Parathyroid adenoma (tissue), 2 donors: ENCODE results near the gene NRXN2.
"Not testable (repeated sequence)": the region's sequence is repeated elsewhere in the genome, so short reads cannot be mapped to it uniquely, and the experiment has no call there.

Source experiments
- H2AFZ ChIP-seq: fragments of 300-600 bp; sonication (generic); one replicate; pipeline ENCODE4 v1.7.0; 2017; ENCODE audit warnings: antibody characterized with exemption, mild to moderate bottlenecking
- H3K27ac ChIP-seq: fragments of 300-600 bp; sonication (generic); one replicate; pipeline ENCODE4 v1.7.0; 2017
- H3K27me3 ChIP-seq: fragments of 300-600 bp; sonication (generic); one replicate; pipeline ENCODE4 v1.7.0; 2017; ENCODE audit warnings: low read length; ENCODE audit not compliant: control insufficient read depth, insufficient read depth
- H3K36me3 ChIP-seq: fragments of 300-600 bp; sonication (generic); one replicate; pipeline ENCODE4 v1.7.0; 2017; ENCODE audit warnings: low read length; ENCODE audit not compliant: control insufficient read depth, insufficient read depth
- H3K4me1 ChIP-seq: fragments of 300-600 bp; sonication (generic); one replicate; pipeline ENCODE4 v1.7.0; 2017; ENCODE audit warnings: control low read depth
- H3K4me2 ChIP-seq: fragments of 300-600 bp; sonication (generic); one replicate; pipeline ENCODE4 v1.7.0; 2017; ENCODE audit warnings: low read length
- H3K4me3 ChIP-seq: fragments of 300-600 bp; sonication (generic); one replicate; pipeline ENCODE4 v1.7.0; 2017; ENCODE audit warnings: low read depth, low read length
- H3K79me2 ChIP-seq: fragments of 300-600 bp; sonication (generic); one replicate; pipeline ENCODE4 v1.7.0; 2017; ENCODE audit warnings: control low read depth
- H3K9ac ChIP-seq: fragments of 300-600 bp; sonication (generic); one replicate; pipeline ENCODE4 v1.7.0; 2017; ENCODE audit warnings: mild to moderate bottlenecking
- H3K9me3 ChIP-seq: fragments of 300-600 bp; sonication (generic); one replicate; pipeline ENCODE4 v1.7.0; 2017; ENCODE audit warnings: low read length; ENCODE audit not compliant: control insufficient read depth
- TF ChIP-seq, protein P1 (sequence below): fragments of 300-600 bp; sonication (generic); IDR thresholded peaks from one replicate; pipeline ENCODE4 v1.7.0; 2017; ENCODE audit warnings: antibody characterized with exemption, mild to moderate bottlenecking
- donor health status: primary hyperparathyroidism.

NRXN2 gene

GRCh38 chr11:64599698-64600211, 123.2 kb downstream of the NRXN2 start:
- Histone ChIP-seq H2AFZ (no peak overlapping the region), H3K4me1 (no peaks in the 10 kb centered on the region), H3K27ac (no peak overlapping the region), H3K4me3 (no peak overlapping the region), H3K36me3 (no peaks in the 10 kb centered on the region), H3K27me3 (no peaks in the 10 kb centered on the region), H3K9me3 (no peaks in the 10 kb centered on the region), H3K9ac (no peak overlapping the region), H3K79me2 (no peaks in the 10 kb centered on the region), H3K4me2 (no peak overlapping the region)
- TF ChIP-seq, protein P1, sequence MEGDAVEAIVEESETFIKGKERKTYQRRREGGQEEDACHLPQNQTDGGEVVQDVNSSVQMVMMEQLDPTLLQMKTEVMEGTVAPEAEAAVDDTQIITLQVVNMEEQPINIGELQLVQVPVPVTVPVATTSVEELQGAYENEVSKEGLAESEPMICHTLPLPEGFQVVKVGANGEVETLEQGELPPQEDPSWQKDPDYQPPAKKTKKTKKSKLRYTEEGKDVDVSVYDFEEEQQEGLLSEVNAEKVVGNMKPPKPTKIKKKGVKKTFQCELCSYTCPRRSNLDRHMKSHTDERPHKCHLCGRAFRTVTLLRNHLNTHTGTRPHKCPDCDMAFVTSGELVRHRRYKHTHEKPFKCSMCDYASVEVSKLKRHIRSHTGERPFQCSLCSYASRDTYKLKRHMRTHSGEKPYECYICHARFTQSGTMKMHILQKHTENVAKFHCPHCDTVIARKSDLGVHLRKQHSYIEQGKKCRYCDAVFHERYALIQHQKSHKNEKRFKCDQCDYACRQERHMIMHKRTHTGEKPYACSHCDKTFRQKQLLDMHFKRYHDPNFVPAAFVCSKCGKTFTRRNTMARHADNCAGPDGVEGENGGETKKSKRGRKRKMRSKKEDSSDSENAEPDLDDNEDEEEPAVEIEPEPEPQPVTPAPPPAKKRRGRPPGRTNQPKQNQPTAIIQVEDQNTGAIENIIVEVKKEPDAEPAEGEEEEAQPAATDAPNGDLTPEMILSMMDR = no peak

GRCh38 chr11:64598797-64599697, 124.0 kb downstream of the NRXN2 start:
- Histone ChIP-seq H3K79me2 (no peaks in the 10 kb centered on the region), H3K27ac (no peak overlapping the region), H3K4me2 (no peak overlapping the region), H3K9me3 (no peaks in the 10 kb centered on the region), H3K4me1 (no peaks in the 10 kb centered on the region), H3K9ac (no peak overlapping the region), H2AFZ (no peak overlapping the region), H3K36me3 (no peaks in the 10 kb centered on the region), H3K4me3 (no peak overlapping the region), H3K27me3 (no peaks in the 10 kb centered on the region)
- TF ChIP-seq, protein P1 = no peak

DNA sequence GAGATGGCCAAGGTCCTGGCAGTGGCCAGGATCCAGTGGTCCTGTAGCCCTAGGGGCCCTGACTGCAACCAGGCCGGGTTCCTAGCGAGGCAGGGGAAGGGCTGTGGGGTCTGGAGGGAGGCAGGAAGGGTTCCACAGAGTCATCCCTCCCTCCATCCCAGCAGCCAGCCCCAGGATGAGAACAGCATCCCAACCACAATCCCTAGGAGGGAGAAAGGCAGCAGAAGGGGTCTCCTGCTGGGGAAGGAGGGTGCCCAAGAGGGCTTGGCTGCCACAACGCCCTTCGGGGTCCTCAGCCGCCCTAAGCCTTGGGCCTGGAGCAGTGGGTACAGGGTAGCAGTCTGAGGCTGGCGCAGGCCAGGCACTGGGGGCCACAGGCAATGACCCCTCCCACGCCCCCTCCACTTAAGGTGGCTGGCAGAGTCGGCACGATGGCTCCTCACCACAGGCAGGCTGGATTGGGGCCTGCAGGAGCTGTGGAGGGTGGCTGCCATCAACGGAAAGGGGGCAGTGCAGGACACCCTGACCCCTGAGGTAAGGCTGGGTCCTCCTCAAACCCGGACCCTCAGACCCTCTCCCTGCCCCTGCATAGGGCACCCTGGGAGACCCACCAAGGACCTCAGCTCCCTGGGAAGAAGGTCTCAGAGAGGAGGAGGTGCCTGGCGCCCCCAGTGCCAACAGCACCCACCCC, 124.7 kb downstream of the NRXN2 start:
- H3K27me3 ChIP-seq = no peaks in the 10 kb centered on the region
- no peak overlapping the region for H3K4me3 ChIP-seq
- no peak overlapping the region for H3K9ac ChIP-seq
- no peaks in the 10 kb centered on the region for H3K9me3 ChIP-seq
- H3K27ac ChIP-seq = no peak overlapping the region
- TF ChIP-seq, protein P1 = no peak
- H3K79me2 ChIP-seq = no peaks in the 10 kb centered on the region
- H3K36me3 ChIP-seq = no peaks in the 10 kb centered on the region
- H3K4me1 ChIP-seq = no peaks in the 10 kb centered on the region
- H2AFZ ChIP-seq = no peak overlapping the region
- H3K4me2 ChIP-seq = no peak overlapping the region

DNA sequence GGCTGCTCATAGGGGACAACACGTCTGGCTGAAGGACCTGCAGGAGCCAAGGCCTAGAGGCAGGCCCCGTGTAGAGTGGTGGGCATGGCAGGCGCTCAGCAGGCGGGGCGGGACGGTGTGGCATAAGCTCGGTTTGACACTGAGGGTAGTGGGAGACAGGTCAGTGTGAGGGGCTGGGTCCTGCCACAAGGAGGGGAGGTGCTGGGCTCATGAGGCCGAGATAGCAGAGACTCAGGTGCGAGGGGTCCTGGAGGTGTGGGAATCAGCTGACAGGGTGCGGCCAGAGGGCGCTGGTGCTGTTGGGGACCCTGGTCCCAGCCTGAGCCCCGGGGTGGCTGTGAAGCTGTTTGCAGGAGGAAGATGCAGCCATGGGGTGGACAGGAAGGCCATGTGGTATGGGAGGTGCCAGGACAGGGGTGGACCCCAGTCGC, 125.3 kb downstream of the NRXN2 start:
- Histone ChIP-seq H3K4me1 (no peaks in the 10 kb centered on the region), H3K79me2 (no peaks in the 10 kb centered on the region), H3K9me3 (no peaks in the 10 kb centered on the region), H3K9ac (no peak overlapping the region), H3K36me3 (no peaks in the 10 kb centered on the region), H3K4me3 (no peak overlapping the region), H3K27me3 (no peaks in the 10 kb centered on the region), H3K4me2 (no peak overlapping the region), H2AFZ (no peak overlapping the region), H3K27ac (no peak overlapping the region)
- TF ChIP-seq, protein P1 = no peak

GRCh38 chr11:64595922-64596321, 127.1 kb downstream of the NRXN2 start:
- not testable (repeated sequence) for H3K4me2 ChIP-seq, H3K36me3 ChIP-seq, H3K9me3 ChIP-seq, H2AFZ ChIP-seq, H3K79me2 ChIP-seq, H3K27ac ChIP-seq, H3K9ac ChIP-seq, H3K27me3 ChIP-seq, H3K4me1 ChIP-seq, H3K4me3 ChIP-seq
